Stimulated activated CD4-positive, alpha-beta T cell treated with anti-CD3 and anti-CD28 coated beads, Interleukin-2, amount 100 ng/mL, for 4 hours (primary cell): Measurements from ENCODE around the gene ADAT2.

ENCODE experiments used
- DNase-seq: peaks from one replicate; pipeline ENCODE4 v3.0.0-alpha.2; 2020; ENCODE audit warnings: low read depth

The ADAT2 gene

DNA sequence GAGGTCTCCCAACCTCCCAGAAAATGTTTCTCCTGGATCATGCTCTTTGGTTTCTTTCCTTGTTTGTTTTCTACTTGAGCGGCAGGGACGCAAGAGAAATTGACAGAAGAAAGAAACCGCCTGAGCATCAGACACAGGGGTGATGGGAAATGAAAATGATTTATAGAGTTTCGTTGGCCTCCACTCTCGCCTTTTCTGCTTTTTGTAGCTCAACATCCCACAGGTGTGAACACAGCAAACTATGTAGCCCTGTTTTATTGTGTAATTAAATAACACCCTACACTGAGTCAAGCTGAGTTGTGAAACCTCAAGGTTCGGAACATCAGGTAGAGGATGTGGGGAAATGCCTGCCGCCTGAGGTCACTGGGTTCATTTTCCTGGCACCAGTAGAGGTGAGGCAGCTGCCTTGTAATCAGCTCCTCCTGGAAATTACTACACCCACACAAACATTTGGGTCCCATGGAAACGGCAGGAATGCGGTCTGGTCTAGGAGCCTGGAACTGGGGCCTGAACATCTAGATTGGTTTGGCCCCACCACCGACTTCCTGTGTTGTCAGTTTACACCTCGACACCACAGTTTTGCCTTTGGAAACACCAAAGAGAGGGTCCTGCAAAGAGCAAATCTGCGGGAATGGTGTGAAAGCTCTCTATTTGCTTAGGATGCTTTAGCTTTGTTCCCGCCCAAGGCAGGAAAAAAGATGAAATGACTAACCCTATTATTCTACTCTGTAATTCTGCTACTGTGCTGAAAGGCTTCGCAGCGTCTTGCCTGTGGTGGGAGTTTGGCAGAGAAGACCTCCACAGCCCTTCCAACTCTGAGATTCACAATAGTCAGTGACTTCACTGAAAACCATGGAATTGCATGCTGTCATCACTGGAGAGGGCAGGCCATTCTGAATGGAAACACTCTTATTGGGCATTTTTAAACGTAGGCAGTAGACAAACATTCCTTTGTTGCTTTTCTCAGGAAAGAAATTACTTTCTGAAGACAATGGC is 53.0 kb downstream of the ADAT2 start:
- DNase-seq, result no peak

DNA sequence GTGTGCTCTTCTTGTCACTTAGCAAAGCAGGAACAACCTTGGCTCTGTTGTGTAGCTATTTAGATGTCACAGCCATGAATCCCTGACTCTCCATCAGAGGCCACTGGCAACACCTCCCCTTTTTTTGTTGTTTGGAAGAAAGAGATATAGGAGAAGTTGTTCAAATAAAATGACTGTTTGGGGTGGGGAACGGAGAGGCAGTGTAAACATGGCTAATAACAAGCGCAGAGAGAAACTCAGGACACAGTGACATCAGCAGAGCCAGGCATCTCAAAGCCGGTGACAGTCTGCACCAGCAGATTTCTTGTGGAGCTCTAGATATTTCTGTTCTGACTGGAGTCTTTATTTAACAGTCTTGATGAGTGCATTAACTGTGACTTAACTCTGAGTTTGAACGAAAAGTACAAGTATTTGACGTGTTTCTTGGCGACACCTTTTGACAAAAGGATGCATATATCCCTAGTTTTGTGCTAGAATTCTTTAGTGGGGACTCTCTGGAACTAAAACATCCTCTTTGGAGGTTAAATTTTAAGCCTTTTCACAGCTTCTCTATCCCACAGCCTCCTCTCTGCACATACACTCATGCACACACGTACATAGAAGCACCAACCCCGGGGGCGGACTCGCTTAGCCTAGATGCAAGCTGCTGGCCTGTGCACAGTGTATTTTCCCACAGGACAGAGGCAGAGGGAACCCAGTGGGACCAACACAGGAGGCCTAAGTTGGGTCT is 53.8 kb downstream of the ADAT2 start:
- DNase-seq, result no peak

DNA sequence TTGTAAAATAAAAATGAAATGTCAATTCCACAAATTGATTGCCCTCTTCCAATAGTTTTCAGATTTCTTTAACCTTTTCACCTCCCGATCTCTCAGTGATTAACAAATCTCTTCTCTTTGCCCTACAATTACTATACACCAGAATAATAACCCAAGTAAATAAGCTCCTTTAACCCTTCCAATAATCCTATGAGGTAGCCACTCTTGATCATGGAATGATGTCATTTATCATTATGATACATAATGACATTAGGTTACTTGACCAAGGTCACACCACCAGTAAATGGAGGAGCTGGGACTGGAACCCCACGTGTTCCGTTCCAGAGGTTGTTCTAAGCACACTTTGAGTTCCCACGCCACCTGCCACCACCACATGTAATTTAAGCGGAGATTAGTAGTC is 54.8 kb downstream of the ADAT2 start:
- no peak for DNase-seq

- DNase-seq, result no peak
Observed at GRCh38 chr6:143394389-143394788, 56.1 kb downstream of the ADAT2 start.

- DNase-seq, result no peak
Observed at GRCh38 chr6:143390278-143390677, 60.2 kb downstream of the ADAT2 start.

DNA sequence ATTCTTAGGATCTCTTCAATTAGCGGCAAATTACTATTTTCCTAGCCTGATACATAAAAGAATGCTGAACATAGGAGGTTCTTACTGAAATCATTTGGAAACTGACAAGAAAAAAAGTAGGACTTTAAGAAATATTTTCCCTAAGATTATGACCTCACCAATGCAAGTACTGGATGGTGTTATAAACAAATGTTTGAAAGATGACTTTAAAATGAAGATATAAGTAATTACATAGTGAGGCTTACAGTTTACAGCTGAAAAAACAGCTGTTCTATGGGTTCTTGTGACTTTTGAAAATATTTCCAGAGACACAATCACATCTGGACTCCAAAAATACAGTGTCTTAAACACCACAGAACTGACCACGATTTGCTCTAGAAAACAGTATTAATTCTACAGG is 64.9 kb downstream of the ADAT2 start:
- no peak for DNase-seq

GRCh38 chr6:143376861-143377260 is 73.6 kb downstream of the ADAT2 start:
- DNase-seq, result no peak

DNA sequence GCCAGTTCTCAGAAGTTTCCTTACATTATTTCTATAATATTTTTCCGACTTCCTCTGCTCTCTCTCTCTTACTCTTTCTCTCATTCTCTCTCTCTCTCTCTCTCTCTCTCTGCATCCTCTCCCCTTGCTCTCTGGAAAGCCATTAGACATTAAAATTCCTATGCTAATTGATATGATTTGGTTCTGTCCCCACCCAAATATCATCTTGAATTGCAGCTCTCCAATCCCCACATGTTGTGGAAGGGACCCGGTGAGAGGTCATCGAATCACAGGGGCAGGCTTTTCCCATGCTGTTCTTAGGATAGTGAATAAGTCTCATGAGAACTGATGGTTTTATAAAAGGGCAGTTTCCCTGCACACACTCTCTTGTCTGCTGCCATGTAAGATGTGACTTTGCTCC is 74.1 kb downstream of the ADAT2 start:
- no peak for DNase-seq

DNA sequence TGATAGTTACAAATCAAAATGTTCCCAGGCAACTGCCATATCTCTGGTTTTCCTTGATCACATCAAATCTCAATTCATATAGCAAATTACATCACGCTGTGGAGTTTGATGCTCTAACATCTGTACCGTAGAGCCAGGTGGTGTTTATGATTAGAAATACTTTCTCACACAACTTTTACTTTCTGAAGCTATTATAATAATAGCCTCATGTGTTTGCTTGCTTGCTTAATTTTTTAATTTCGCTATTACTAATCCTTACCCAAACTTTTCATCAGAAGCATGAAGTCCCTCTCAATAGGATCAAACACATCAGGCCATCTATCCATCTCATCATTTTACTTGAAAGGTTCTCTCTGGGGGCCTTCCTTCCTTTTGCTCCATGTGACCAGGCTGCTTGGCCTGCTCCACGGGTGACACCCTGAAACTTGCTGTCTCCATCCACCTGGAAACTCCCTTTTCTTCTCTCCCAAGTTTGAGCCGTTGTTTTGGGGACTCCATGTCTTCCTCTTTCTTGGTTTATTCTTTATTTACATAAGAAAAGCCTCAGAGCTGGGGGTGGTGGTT is 75.4 kb downstream of the ADAT2 start:
- DNase-seq, result no peak

DNA sequence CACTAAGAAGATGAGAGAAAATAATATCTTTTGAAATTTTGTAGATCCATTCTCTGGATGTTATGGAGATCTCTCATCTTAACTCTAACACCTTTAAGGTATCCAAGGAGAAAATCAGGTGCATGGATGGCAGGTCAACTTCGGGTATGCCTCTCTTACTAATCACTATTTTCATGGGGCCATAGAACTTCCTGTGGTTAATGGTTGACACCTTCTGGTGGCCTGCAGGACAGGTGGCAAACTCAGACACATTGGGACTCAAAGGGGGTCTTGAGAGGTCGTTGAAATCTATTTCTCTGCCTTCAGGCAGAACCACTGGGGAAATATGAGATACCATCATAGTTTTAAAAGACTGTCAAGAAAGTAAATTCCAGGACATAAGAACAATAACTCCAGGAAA is 76.5 kb downstream of the ADAT2 start:
- no peak for DNase-seq
